ENCODE data around the gene SND1. TPM values are rescaled to one million over a fixed set of nuclear protein-coding genes. Genes with fewer than 3 reads are reported as not detected.

Gene SND1
- total RNA-seq, 1 donor from 2014 or later = 232 TPM

DNA sequence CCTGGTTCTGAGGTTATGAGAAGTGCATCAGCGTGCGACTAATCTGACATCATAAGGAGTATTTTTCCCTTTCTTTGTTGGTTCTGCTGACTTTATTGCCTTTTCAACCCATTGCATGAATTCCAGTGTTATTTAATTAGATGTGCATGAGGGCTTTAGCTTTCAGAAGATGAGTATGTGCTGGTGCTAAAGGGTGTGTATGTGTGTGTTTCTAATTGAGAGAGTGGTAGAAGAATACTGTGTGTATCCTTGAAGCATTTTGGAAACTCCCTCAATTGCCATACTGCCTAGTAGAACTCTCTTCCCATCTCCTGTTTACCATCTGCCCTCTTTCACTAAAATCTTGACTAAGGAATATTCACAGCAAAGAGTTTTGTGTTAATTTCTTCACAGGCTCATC lies 158.1 kb downstream of the SND1 start:
- TF ChIP-seq, protein P1, sequence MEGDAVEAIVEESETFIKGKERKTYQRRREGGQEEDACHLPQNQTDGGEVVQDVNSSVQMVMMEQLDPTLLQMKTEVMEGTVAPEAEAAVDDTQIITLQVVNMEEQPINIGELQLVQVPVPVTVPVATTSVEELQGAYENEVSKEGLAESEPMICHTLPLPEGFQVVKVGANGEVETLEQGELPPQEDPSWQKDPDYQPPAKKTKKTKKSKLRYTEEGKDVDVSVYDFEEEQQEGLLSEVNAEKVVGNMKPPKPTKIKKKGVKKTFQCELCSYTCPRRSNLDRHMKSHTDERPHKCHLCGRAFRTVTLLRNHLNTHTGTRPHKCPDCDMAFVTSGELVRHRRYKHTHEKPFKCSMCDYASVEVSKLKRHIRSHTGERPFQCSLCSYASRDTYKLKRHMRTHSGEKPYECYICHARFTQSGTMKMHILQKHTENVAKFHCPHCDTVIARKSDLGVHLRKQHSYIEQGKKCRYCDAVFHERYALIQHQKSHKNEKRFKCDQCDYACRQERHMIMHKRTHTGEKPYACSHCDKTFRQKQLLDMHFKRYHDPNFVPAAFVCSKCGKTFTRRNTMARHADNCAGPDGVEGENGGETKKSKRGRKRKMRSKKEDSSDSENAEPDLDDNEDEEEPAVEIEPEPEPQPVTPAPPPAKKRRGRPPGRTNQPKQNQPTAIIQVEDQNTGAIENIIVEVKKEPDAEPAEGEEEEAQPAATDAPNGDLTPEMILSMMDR (IDR thresholded peaks at IDR 0.05; ENCODE audit: insufficient read depth, low read length, severe bottlenecking) = no peak
- FAIRE-seq (no peak), DNase-seq (ENCODE audit: low read depth) (no peak)
- peaks cover 2% of the 10 kb centered on the region for H3K36me3 ChIP-seq (ENCODE audit: control insufficient read depth, insufficient read depth, low read length)
- no peaks in the 10 kb centered on the region for H3K27me3 ChIP-seq (ENCODE audit: control insufficient read depth, insufficient read depth, low read length)
- no peak overlapping the region for H3K4me3 ChIP-seq (ENCODE audit: low read depth, low read length)

DNA sequence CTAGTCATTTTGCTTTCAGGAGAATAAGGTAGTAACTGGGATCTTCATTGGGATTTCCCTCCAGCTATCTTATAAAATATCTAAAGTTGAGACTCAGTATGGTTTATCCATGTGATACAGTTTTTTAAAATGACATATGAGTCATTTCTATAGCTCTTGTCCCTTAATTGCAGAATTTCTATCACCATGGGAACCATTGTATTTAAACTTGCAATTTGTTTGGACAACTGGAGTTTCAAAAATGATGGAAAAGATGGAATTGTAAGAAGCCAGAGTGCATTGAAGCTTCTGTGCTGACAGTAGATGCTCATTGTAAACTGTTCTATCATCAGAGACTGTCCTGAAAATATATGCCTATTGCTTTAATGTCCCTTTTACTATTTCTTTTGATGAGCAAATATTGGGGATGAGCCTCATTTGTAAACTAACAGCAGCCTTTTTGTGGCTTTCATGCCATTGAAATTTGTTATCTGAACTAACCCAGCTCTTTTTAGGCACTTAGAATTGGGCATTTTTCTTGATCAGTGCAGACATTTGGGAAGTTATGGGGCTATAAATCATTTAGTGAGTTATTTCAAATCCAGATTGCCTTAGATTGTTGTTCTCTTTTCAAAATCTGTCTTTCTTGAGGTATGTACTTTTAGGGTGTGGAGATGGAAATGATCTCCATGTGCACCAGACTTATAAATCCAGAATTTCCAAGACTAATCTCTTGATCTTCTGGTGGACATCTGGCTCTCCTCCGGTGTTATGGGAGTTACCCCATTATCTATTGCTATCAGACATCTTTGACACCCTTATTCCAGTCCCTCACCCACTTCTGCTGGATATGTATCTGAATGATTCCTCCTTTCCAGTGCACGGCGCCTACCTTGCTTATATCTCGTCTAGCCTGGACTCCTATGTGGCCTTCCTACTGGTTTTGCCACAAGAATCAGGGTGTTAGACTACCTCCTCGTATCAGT lies 159.0 kb downstream of the SND1 start:
- no peak overlapping the region for H3K4me3 ChIP-seq (ENCODE audit: low read depth, low read length)
- TF ChIP-seq, protein P1 (IDR thresholded peaks at IDR 0.05; ENCODE audit: insufficient read depth, low read length, severe bottlenecking) = no peak
- FAIRE-seq = no peak
- DNase-seq (ENCODE audit: low read depth) = no peak
- peaks cover 2% of the 10 kb centered on the region for H3K36me3 ChIP-seq (ENCODE audit: control insufficient read depth, insufficient read depth, low read length)
- no peaks in the 10 kb centered on the region for H3K27me3 ChIP-seq (ENCODE audit: control insufficient read depth, insufficient read depth, low read length)

DNA sequence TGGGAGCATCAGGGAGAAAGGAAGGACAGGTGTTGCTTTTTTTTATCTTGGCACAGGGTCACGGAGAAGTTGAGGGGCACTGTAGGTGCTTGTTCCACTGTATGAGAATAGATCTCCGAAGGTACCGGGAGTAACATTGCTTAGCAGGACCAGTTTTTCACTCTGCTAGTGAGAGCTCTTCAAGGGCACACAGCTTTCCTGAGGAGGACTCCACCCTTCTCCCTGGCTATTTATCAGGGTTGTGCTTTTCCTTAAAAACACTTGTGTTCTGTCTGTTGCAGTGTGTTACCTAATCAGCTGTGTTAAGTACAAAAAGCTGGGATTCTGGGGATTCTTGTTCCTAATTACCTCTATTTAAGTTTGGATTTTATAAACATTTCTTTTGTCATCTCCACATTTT lies 160.5 kb downstream of the SND1 start:
- no peak for DNase-seq (ENCODE audit: low read depth)
- H3K27me3 ChIP-seq (ENCODE audit: control insufficient read depth, insufficient read depth, low read length) = no peaks in the 10 kb centered on the region
- H3K4me3 ChIP-seq (ENCODE audit: low read depth, low read length) = no peak overlapping the region
- H3K36me3 ChIP-seq (ENCODE audit: control insufficient read depth, insufficient read depth, low read length) = peaks cover under 1% of the 10 kb centered on the region
- no peak for FAIRE-seq
- TF ChIP-seq, protein P1 (IDR thresholded peaks at IDR 0.05; ENCODE audit: insufficient read depth, low read length, severe bottlenecking) = no peak

DNA sequence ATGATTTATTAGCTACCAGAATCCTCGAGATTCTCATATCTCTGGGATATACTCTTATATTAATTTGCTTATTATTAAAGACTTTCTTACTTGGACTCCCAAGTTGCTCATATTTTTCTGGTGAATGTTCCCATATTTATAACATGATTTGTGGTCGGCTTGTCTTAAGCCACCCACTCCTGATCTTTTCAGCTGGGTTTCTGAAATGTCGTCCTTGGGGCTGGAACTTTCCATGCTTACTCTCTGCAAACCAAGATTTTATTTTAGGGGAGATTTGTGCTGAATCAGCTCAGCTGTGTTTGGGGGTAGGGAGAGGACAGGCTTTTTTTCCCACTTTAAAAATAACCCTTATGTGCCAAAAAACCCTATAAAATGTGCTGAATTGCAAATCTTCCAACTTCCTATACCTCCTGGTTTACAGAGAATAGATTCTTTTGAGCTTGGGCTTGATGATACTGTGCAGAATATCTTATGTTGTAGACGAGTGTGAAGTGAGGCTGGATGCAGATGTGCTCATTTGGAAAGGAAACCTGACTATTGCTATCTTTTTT lies 162.1 kb downstream of the SND1 start:
- Histone ChIP-seq H3K27me3 (ENCODE audit: control insufficient read depth, insufficient read depth, low read length) (no peaks in the 10 kb centered on the region), H3K36me3 (ENCODE audit: control insufficient read depth, insufficient read depth, low read length) (no peaks in the 10 kb centered on the region), H3K4me3 (ENCODE audit: low read depth, low read length) (no peak overlapping the region)
- TF ChIP-seq, protein P1 (IDR thresholded peaks at IDR 0.05; ENCODE audit: insufficient read depth, low read length, severe bottlenecking) = no peak
- DNase-seq (ENCODE audit: low read depth) (no peak), FAIRE-seq (no peak)

DNA sequence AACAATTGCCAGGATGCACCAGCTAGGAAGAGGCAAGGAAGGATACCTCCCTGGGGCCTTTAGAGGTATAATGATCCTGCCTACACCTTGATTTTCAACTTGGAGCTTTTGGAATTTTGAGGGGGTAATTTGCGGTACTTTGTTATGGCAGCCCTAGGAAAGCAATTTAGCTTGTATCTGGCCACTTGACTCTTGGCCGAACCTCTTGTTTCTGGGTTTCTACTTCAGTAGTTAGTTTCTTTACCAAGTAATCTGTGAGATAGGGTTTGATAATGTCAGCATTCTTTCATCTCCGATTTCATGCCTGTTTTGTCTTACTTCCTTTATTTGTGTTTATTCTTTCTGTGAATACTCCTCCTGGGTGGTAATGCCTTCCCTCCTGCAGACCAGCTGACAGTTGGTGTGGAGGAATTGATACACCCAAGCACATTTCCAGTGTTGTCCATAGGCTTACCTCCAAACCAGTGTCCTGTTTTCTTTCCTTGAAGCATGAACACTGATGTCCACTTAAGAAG lies 163.7 kb downstream of the SND1 start:
- no peaks in the 10 kb centered on the region for H3K36me3 ChIP-seq (ENCODE audit: control insufficient read depth, insufficient read depth, low read length)
- FAIRE-seq (no peak), DNase-seq (ENCODE audit: low read depth) (no peak)
- H3K27me3 ChIP-seq (ENCODE audit: control insufficient read depth, insufficient read depth, low read length) = no peaks in the 10 kb centered on the region
- no peak overlapping the region for H3K4me3 ChIP-seq (ENCODE audit: low read depth, low read length)
- TF ChIP-seq, protein P1 (IDR thresholded peaks at IDR 0.05; ENCODE audit: insufficient read depth, low read length, severe bottlenecking) = no peak

Measured in bronchial epithelial cell (primary cell).